Peyer's patch (tissue), 4 donors: ENCODE results near the gene GCC2.

Source experiments
- POLR2A ChIP-seq, 2 donors: fragments of 450-650 bp; IDR thresholded peaks; one replicate each; pipeline ENCODE4 v1.5.1; 2017; ENCODE audit warnings: antibody characterized with exemption in 2 of 2, mild to moderate bottlenecking in 2 of 2, moderate library complexity in 2 of 2
- TF ChIP-seq, protein P1 (sequence below), 6 experiments: fragments of 450-650 bp in 4 of 6; fragments of 200-600 bp in 2 of 6; sonication (generic) in 1 of 6; IDR thresholded peaks; one replicate each; pipeline ENCODE4 v1.5.1; 2017 to 2019; ENCODE audit warnings: antibody characterized with exemption in 6 of 6, mild to moderate bottlenecking in 3 of 6, moderate library complexity in 1 of 6

GRCh38 chr2:108451976-108452375, 3.0 kb downstream of the GCC2 start:
- TF ChIP-seq, protein P1, sequence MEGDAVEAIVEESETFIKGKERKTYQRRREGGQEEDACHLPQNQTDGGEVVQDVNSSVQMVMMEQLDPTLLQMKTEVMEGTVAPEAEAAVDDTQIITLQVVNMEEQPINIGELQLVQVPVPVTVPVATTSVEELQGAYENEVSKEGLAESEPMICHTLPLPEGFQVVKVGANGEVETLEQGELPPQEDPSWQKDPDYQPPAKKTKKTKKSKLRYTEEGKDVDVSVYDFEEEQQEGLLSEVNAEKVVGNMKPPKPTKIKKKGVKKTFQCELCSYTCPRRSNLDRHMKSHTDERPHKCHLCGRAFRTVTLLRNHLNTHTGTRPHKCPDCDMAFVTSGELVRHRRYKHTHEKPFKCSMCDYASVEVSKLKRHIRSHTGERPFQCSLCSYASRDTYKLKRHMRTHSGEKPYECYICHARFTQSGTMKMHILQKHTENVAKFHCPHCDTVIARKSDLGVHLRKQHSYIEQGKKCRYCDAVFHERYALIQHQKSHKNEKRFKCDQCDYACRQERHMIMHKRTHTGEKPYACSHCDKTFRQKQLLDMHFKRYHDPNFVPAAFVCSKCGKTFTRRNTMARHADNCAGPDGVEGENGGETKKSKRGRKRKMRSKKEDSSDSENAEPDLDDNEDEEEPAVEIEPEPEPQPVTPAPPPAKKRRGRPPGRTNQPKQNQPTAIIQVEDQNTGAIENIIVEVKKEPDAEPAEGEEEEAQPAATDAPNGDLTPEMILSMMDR (IDR thresholded peaks at IDR 0.05), result no peak
- no peak for TF ChIP-seq POLR2A (IDR thresholded peaks at IDR 0.05)
